Cardiac fibroblast (primary cell): Measurements from ENCODE around the gene FRMD1.

Experiments used
- DNase-seq, 2 donors: peaks; one replicate each; pipeline versions ENCODE4 v3.0.0 to v3.0.0-alpha.2; 2010; ENCODE audit warnings: low read depth in 2 of 2
- H3K4me3 ChIP-seq, 2 donors: replicated peaks in 1 of 2; 1 replicate in 1 of 2; 2 replicates in 1 of 2; pipeline ENCODE4 v1.5.1; 2011; ENCODE audit warnings: low read depth in 2 of 2, low read length in 2 of 2, mild to moderate bottlenecking in 2 of 2, moderate library complexity in 1 of 2
- CTCF ChIP-seq: IDR thresholded peaks from one replicate; pipeline ENCODE4 v1.5.1; 2011; ENCODE audit warnings: low read depth, mild to moderate bottlenecking, low read length, inconsistent platforms

Gene FRMD1

GRCh38 chr6:168024951-168025510, 54.0 kb downstream of the FRMD1 start:
- H3K4me3 ChIP-seq, result no peak overlapping the region
- DNase-seq, result no peak
- no peak for TF ChIP-seq CTCF

- TF ChIP-seq CTCF, result no peak
- H3K4me3 ChIP-seq, result no peak overlapping the region
- no peak for DNase-seq
Measured at GRCh38 chr6:168022488-168023321, 56.3 kb downstream of the FRMD1 start.

GRCh38 chr6:168021581-168021980, 57.4 kb downstream of the FRMD1 start:
- H3K4me3 ChIP-seq, result no peak overlapping the region
- TF ChIP-seq CTCF, result no peak
- DNase-seq, result no peak

- no peak for TF ChIP-seq CTCF
- no peak for DNase-seq
- no peak overlapping the region for H3K4me3 ChIP-seq
Measured at GRCh38 chr6:168020242-168020641, 58.8 kb downstream of the FRMD1 start.

GRCh38 chr6:168018664-168019063, 60.3 kb downstream of the FRMD1 start:
- TF ChIP-seq CTCF, result no peak
- H3K4me3 ChIP-seq, result no peak overlapping the region
- DNase-seq, result no peak

- no peak for DNase-seq
- TF ChIP-seq CTCF, result no peak
Measured at GRCh38 chr6:168017629-168018028, 61.4 kb downstream of the FRMD1 start.

More at GRCh38 chr6:168017629-168018028, 61.4 kb downstream of the FRMD1 start:
- H3K4me3 ChIP-seq, result no peak overlapping the region
